Peyer's patch (tissue), 4 donors: ENCODE results near the gene THSD7A. TPM values are rescaled to one million over a fixed set of nuclear protein-coding genes. Genes with fewer than 3 reads are reported as not detected.

ENCODE experiments used
- DNase-seq, 3 donors: peaks; one replicate each; pipeline ENCODE4 v3.0.0-alpha.2; 2017 to 2019
- H3K27ac ChIP-seq, 4 donors: fragments of 200-600 bp; sonication (generic); one replicate each; pipeline ENCODE4 v1.5.1; 2016 to 2019
- H3K27me3 ChIP-seq, 2 donors: fragments of 200-600 bp; sonication (generic); one replicate each; pipeline ENCODE4 v1.5.1; 2019
- H3K36me3 ChIP-seq, 3 donors: fragments of 200-600 bp; sonication (generic); one replicate each; pipeline ENCODE4 v1.5.1; 2016 to 2019
- H3K4me1 ChIP-seq, 4 donors: fragments of 200-600 bp; sonication (generic); one replicate each; pipeline ENCODE4 v1.5.1; 2016 to 2019
- H3K4me3 ChIP-seq, 4 donors: fragments of 200-600 bp; sonication (generic); 1 replicate in 3 of 4; 2 replicates in 1 of 4; pipeline ENCODE4 v1.5.1; 2016 to 2019; ENCODE audit warnings: mild to moderate bottlenecking in 1 of 4
- H3K9me3 ChIP-seq, 4 donors: fragments of 200-600 bp; sonication (generic); one replicate each; pipeline ENCODE4 v1.5.1; 2016 to 2019; ENCODE audit warnings: mild to moderate bottlenecking in 1 of 4
- POLR2A ChIP-seq, 2 donors: fragments of 450-650 bp; IDR thresholded peaks; one replicate each; pipeline ENCODE4 v1.5.1; 2017; ENCODE audit warnings: antibody characterized with exemption in 2 of 2, mild to moderate bottlenecking in 2 of 2, moderate library complexity in 2 of 2
- total RNA-seq, 4 donors: library from RNA; depleted of rRNA; stranded (reverse); fragments of >200 nt; gene quantifications; one replicate each; pipeline ENCODE4 v1.1.0, GENCODE V29; 2016
- TF ChIP-seq, protein P1 (sequence below), 6 experiments: fragments of 450-650 bp in 4 of 6; fragments of 200-600 bp in 2 of 6; sonication (generic) in 1 of 6; IDR thresholded peaks; one replicate each; pipeline ENCODE4 v1.5.1; 2017 to 2019; ENCODE audit warnings: antibody characterized with exemption in 6 of 6, mild to moderate bottlenecking in 3 of 6, moderate library complexity in 1 of 6

THSD7A gene
- total RNA-seq, 4 donors from 2014 or later = 0.53 to 4.1 (median 2.1) TPM

- TF ChIP-seq, protein P1, sequence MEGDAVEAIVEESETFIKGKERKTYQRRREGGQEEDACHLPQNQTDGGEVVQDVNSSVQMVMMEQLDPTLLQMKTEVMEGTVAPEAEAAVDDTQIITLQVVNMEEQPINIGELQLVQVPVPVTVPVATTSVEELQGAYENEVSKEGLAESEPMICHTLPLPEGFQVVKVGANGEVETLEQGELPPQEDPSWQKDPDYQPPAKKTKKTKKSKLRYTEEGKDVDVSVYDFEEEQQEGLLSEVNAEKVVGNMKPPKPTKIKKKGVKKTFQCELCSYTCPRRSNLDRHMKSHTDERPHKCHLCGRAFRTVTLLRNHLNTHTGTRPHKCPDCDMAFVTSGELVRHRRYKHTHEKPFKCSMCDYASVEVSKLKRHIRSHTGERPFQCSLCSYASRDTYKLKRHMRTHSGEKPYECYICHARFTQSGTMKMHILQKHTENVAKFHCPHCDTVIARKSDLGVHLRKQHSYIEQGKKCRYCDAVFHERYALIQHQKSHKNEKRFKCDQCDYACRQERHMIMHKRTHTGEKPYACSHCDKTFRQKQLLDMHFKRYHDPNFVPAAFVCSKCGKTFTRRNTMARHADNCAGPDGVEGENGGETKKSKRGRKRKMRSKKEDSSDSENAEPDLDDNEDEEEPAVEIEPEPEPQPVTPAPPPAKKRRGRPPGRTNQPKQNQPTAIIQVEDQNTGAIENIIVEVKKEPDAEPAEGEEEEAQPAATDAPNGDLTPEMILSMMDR (IDR thresholded peaks at IDR 0.05) = no peak
- TF ChIP-seq POLR2A (IDR thresholded peaks at IDR 0.05) = no peak
- Histone ChIP-seq H3K27me3 (no peaks in the 10 kb centered on the region), H3K4me1 (no peaks in the 10 kb centered on the region), H3K9me3 (no peaks in the 10 kb centered on the region), H3K36me3 (no peaks in the 10 kb centered on the region), H3K4me3 (no peak overlapping the region), H3K27ac (peak overlapping the region in 1 of 4 donors; percentile 16)
- no peak for DNase-seq
These were observed 373.1 kb downstream of the THSD7A start for GRCh38 chr7:11458736-11459483.

GRCh38 chr7:11457419-11457818 lies 374.6 kb downstream of the THSD7A start:
- Histone ChIP-seq H3K27me3 (no peaks in the 10 kb centered on the region), H3K27ac (no peak overlapping the region), H3K4me3 (no peak overlapping the region), H3K4me1 (no peaks in the 10 kb centered on the region), H3K36me3 (no peaks in the 10 kb centered on the region), H3K9me3 (no peaks in the 10 kb centered on the region)
- TF ChIP-seq POLR2A (IDR thresholded peaks at IDR 0.05) = no peak
- TF ChIP-seq, protein P1 (IDR thresholded peaks at IDR 0.05) = no peak
- DNase-seq = no peak

DNA sequence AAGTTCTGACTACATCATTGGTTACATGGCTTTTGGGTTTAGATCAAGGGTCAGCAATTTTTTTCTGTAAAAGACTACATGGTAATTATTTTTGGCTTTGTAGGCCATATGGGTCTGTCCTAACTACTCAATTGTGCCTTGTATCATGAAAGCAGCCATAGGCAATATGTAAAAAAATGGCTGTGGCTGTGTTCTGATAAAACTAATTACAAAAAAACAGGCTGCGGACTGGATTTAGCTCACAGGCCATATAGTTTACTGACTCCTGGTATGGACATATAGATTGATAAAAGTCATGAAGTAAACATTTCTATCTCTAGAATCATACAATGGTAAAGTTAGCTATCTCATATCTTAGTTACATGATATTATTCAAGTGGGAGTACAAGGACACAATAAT lies 375.4 kb downstream of the THSD7A start:
- Histone ChIP-seq H3K4me1 (no peaks in the 10 kb centered on the region), H3K4me3 (no peak overlapping the region), H3K36me3 (no peaks in the 10 kb centered on the region), H3K27me3 (no peaks in the 10 kb centered on the region), H3K27ac (no peak overlapping the region), H3K9me3 (no peaks in the 10 kb centered on the region)
- DNase-seq = no peak
- no peak for TF ChIP-seq POLR2A (IDR thresholded peaks at IDR 0.05)
- TF ChIP-seq, protein P1 (IDR thresholded peaks at IDR 0.05) = no peak

DNA sequence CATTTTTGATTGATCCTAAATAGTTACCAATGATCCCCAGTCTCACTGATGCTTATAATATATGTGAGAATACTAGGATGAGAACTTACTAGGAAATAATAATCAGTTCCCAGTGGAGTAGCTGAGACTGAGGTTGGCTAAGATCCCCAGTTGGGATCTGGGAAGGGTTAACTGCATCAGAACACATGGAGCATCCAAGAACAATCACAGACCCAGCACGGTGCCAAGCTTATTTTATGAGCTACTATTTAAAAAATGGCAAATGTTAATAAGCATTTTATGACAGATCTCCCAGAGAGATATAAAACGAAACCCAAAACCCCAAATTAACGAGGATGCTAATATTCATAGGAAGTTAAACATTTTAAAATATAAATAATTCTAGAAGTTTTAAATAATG lies 379.5 kb downstream of the THSD7A start:
- no peak for DNase-seq
- Histone ChIP-seq H3K4me1 (no peaks in the 10 kb centered on the region), H3K9me3 (no peaks in the 10 kb centered on the region), H3K27me3 (no peaks in the 10 kb centered on the region), H3K36me3 (no peaks in the 10 kb centered on the region), H3K4me3 (no peak overlapping the region), H3K27ac (no peak overlapping the region)
- TF ChIP-seq, protein P1 (IDR thresholded peaks at IDR 0.05) = no peak
- no peak for TF ChIP-seq POLR2A (IDR thresholded peaks at IDR 0.05)

- DNase-seq = no peak
- TF ChIP-seq, protein P1 (IDR thresholded peaks at IDR 0.05) = no peak
- TF ChIP-seq POLR2A (IDR thresholded peaks at IDR 0.05) = no peak
- Histone ChIP-seq H3K4me1 (no peaks in the 10 kb centered on the region), H3K9me3 (no peaks in the 10 kb centered on the region), H3K36me3 (no peaks in the 10 kb centered on the region), H3K27ac (no peak overlapping the region), H3K27me3 (no peaks in the 10 kb centered on the region), H3K4me3 (no peak overlapping the region)
These were observed 381.7 kb downstream of the THSD7A start for GRCh38 chr7:11450281-11450680.
